ENCODE measurements around the gene MNAT1.

The MNAT1 gene

DNA sequence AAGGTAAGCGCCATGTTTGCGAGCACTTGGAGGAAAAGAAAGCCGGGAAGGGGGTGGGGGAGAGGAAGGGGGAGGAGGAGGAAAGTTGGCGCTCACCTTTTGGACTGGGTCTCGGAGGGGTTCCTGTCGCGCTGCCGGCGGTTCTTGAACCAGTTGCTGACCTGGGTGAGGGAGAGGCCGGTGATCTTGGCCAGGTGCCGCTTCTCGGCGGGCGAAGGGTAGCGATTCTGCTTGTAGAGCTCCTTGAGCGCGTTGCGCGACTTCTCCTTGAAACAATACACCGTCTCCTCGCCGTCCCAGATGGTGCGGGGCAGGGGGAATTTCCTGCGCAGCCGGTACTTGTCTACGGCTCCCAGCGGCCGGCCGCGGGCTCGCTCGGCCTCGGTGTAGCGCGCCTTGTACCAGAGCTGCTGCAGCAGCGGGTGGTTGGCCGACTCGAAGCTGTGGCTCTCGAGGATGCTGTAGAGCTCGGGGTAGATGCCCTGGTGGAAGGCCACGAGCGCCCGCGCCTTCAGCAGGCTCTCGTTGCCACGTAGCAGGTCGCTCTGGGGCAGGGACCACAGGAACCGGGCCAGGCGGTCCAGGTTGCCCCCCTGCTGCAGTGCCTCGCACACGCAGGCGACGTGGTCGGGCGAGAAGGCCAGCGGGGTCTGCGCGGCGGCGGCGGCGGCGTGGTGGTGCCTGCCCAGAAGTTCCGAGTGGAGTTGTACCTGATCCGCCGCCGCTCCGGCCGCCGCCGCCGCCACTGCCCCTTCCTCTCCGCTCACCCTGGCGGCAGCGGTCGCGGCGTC is 11.2 kb upstream of the MNAT1 start:
- TF ChIP-seq SIN3A (IDR thresholded peaks at IDR 0.05; ENCODE audit: borderline replicate concordance, insufficient read depth, low read length) = no peak
- TF ChIP-seq POLR2AphosphoS5 (IDR thresholded peaks at IDR 0.05; ENCODE audit: low read depth, low read length) = no peak
- no peak for TF ChIP-seq FOXP2 (optimal IDR thresholded peaks at IDR 0.05; ENCODE audit: borderline replicate concordance, extremely low read depth, extremely low read length, insufficient read depth)
- TF ChIP-seq, protein P1, sequence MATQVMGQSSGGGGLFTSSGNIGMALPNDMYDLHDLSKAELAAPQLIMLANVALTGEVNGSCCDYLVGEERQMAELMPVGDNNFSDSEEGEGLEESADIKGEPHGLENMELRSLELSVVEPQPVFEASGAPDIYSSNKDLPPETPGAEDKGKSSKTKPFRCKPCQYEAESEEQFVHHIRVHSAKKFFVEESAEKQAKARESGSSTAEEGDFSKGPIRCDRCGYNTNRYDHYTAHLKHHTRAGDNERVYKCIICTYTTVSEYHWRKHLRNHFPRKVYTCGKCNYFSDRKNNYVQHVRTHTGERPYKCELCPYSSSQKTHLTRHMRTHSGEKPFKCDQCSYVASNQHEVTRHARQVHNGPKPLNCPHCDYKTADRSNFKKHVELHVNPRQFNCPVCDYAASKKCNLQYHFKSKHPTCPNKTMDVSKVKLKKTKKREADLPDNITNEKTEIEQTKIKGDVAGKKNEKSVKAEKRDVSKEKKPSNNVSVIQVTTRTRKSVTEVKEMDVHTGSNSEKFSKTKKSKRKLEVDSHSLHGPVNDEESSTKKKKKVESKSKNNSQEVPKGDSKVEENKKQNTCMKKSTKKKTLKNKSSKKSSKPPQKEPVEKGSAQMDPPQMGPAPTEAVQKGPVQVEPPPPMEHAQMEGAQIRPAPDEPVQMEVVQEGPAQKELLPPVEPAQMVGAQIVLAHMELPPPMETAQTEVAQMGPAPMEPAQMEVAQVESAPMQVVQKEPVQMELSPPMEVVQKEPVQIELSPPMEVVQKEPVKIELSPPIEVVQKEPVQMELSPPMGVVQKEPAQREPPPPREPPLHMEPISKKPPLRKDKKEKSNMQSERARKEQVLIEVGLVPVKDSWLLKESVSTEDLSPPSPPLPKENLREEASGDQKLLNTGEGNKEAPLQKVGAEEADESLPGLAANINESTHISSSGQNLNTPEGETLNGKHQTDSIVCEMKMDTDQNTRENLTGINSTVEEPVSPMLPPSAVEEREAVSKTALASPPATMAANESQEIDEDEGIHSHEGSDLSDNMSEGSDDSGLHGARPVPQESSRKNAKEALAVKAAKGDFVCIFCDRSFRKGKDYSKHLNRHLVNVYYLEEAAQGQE (IDR thresholded peaks at IDR 0.05; ENCODE audit: insufficient read depth in 1 of 2, low read depth in 2 of 2, low read length in 2 of 2) = no peak
- no peak for TF ChIP-seq TAF1 (IDR thresholded peaks at IDR 0.05; ENCODE audit: borderline replicate concordance, insufficient read depth, low read length)

DNA sequence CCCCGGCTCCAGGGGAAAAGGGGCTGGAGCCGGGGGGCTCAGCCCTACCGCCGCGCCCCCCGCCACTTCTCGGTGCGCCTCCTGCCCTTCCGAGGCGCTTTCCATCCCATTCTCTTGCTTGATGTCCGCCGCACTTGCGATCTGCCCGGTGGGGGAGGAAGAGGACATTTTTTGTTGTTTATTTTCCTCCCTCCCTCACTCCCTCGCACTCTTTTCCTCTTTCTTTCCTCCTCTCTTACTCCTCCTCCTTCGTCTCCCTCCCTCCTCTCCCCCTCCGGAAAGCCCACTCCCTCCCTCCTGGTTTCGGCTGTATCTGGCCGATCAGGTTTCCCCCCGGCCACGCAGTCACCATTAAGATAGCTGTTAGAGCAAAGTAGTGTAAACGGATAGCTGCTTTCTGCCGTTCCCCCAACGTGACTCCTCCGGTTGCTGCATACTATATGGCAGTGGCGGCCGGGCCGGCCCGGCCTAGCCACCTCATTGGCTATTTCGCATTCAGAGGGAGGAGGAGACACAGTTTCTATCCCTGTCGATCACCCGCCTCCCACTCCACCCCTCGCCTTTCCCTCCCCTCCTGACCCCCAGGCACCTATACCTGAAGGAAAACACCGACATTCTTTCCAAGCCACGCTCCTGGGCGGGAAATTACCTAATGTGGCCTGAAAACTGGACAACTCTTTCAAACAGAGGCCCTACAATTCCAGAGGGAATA is 10.5 kb upstream of the MNAT1 start, which contains the start of gene SIX4:
TSS of gene SIX4 (minus strand) at position 445 of the 712 bp plus-strand sequence. CDS start at position 168, 277 bp downstream.
- TF ChIP-seq POLR2AphosphoS5 (IDR thresholded peaks at IDR 0.05; ENCODE audit: low read depth, low read length) (peak; percentile 71; the same call in 1 of the 2 replicates), SIN3A (IDR thresholded peaks at IDR 0.05; ENCODE audit: borderline replicate concordance, insufficient read depth, low read length) (0 out of 2 replicates have a peak, but pooled peaks have one; percentile 33), FOXP2 (optimal IDR thresholded peaks at IDR 0.05; ENCODE audit: borderline replicate concordance, extremely low read depth, extremely low read length, insufficient read depth) (no peak), TAF1 (IDR thresholded peaks at IDR 0.05; ENCODE audit: borderline replicate concordance, insufficient read depth, low read length) (0 out of 2 replicates have a peak, but pooled peaks have one; percentile 42)

DNA sequence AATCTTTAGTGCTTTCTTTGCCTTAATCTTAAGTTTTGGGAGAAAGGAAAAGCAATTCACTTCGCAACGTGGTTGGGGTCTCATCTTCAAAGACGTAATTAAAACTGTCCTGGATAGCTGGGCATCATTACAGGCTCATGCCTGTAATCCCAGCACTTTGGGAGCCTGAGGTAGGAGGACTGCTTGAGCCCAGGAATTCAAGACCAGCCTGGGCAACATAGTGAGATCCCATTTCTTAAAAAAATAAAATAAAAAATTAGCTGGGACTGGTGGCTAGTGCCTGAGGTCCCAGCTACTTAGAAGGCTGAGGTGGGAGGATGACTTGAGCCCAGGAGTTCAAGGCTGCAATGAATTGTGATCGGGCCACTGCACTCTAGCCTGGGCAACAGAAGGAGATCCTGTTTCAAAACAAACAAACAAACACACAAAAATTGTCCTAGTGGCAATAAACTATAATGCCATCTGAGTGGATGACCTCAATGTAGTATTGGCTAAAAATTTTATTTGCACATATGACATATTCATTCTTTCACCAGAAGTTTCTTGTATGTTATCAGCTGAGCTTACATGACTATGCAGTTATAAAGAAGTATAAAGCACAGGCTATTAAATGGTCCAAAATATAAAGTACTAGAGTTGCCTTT is 1.6 kb upstream of the MNAT1 start:
- TF ChIP-seq POLR2AphosphoS5 (IDR thresholded peaks at IDR 0.05; ENCODE audit: low read depth, low read length) (no peak), TAF1 (IDR thresholded peaks at IDR 0.05; ENCODE audit: borderline replicate concordance, insufficient read depth, low read length) (no peak), SIN3A (IDR thresholded peaks at IDR 0.05; ENCODE audit: borderline replicate concordance, insufficient read depth, low read length) (no peak), FOXP2 (optimal IDR thresholded peaks at IDR 0.05; ENCODE audit: borderline replicate concordance, extremely low read depth, extremely low read length, insufficient read depth) (no peak)
- TF ChIP-seq, protein P1 (IDR thresholded peaks at IDR 0.05; ENCODE audit: insufficient read depth in 1 of 2, low read depth in 2 of 2, low read length in 2 of 2) = no peak

DNA sequence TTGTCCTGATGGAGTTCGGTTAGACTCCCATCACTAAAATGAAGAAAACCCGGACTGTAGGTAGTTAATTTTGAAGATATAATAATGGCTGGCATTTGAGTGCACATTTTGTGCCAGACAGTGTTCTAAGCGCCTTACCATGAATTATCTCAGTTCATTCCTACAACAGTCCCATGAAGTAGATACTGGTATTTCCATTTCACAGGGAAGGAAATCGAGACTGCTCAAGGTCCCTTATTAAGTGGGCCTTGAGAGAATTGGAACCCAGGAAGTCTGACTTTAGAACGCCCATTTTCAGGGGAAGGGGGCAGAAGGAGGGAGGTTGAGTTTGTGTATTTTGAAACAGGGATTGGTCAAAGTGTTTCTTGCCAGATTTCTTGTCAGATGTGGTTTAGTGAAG is 855 bp downstream of the MNAT1 start:
- TF ChIP-seq SIN3A (IDR thresholded peaks at IDR 0.05; ENCODE audit: borderline replicate concordance, insufficient read depth, low read length) (no peak), FOXP2 (optimal IDR thresholded peaks at IDR 0.05; ENCODE audit: borderline replicate concordance, extremely low read depth, extremely low read length, insufficient read depth) (no peak), TAF1 (IDR thresholded peaks at IDR 0.05; ENCODE audit: borderline replicate concordance, insufficient read depth, low read length) (no peak), POLR2AphosphoS5 (IDR thresholded peaks at IDR 0.05; ENCODE audit: low read depth, low read length) (no peak)
- TF ChIP-seq, protein P1 (IDR thresholded peaks at IDR 0.05; ENCODE audit: insufficient read depth in 1 of 2, low read depth in 2 of 2, low read length in 2 of 2) = no peak

DNA sequence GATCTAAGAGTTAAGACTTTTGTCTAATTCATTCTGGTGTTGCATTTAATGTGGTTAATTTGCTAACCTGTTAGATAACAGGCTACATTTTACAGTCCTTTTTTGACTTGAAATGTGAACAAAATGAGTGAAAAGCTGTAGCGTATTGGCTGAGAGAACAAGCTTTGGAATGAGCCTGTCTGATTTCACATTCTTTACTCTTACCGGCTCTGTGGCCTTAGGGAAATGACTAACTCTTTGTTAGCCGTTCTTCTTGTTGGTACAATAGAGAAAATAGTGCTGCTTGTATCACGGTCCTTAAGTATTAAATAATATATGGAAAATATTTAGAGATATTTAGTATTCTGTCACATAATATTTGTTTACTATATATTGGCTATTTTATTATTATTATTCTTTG is 1.9 kb downstream of the MNAT1 start:
- TF ChIP-seq POLR2AphosphoS5 (IDR thresholded peaks at IDR 0.05; ENCODE audit: low read depth, low read length) (no peak), SIN3A (IDR thresholded peaks at IDR 0.05; ENCODE audit: borderline replicate concordance, insufficient read depth, low read length) (no peak), FOXP2 (optimal IDR thresholded peaks at IDR 0.05; ENCODE audit: borderline replicate concordance, extremely low read depth, extremely low read length, insufficient read depth) (no peak), TAF1 (IDR thresholded peaks at IDR 0.05; ENCODE audit: borderline replicate concordance, insufficient read depth, low read length) (no peak)
- TF ChIP-seq, protein P1 (IDR thresholded peaks at IDR 0.05; ENCODE audit: insufficient read depth in 1 of 2, low read depth in 2 of 2, low read length in 2 of 2) = no peak
